SU-DHL-6 (cell line): ENCODE results near the gene AFG3L2.

Source experiments
- CTCF ChIP-seq: fragments of 200-600 bp; sonication (generic); IDR thresholded peaks from one replicate; pipeline ENCODE4 v1.5.1; 2017; ENCODE audit warnings: antibody characterized with exemption, mild to moderate bottlenecking, low read length, moderate library complexity; ENCODE audit not compliant: insufficient read depth, poor library complexity, severe bottlenecking
- EZH2phosphoT487 ChIP-seq: fragments of 200-600 bp; sonication (generic), shearing (Covaris generic); conservative IDR thresholded peaks from 2 replicates; pipeline ENCODE4 v1.6.1; 2018; ENCODE audit warnings: mild to moderate bottlenecking, antibody characterized with exemption, low read length, moderate library complexity, mixed read lengths

DNA sequence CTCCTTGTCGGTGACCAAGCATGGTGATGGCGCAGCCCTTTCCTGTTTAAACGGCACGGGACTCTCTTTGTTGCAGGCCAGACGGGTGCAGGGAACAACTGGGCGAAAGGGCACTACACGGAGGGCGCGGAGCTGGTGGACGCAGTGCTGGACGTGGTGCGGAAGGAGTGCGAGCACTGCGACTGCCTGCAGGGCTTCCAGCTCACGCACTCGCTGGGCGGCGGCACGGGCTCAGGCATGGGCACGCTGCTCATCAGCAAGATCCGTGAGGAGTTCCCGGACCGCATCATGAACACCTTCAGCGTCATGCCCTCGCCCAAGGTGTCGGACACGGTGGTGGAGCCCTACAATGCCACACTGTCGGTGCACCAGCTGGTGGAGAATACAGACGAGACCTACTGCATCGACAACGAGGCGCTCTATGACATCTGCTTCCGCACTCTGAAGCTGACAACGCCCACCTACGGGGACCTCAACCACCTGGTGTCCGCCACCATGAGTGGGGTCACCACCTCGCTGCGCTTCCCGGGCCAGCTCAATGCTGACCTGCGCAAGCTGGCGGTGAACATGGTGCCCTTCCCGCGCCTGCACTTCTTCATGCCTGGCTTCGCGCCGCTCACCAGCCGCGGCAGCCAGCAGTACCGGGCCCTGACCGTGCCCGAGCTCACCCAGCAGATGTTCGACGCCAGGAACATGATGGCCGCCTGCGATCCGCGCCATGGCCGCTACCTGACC, 51.9 kb downstream of the AFG3L2 start:
- no peak for TF ChIP-seq CTCF
- no peak for TF ChIP-seq EZH2phosphoT487
